GM19372 (cell line): ENCODE results near the gene OR6N2.

Experiments used
- ATAC-seq: cut with Tn5 transposase; IDR thresholded peaks from one replicate; pipeline ENCODE4 v1.9.1; 2021; ENCODE audit warnings: mild to moderate bottlenecking, low read depth, moderate library complexity; ENCODE audit not compliant: unreplicated experiment

OR6N2 gene

GRCh38 chr1:158771950-158772866 lies 8.8 kb downstream of the OR6N2 start, which contains the start of gene OR6N1:
TSS of gene OR6N1 (minus strand) at chr1:158772195. CDS start at chr1:158766682, 5,513 bp downstream.
- no peak for ATAC-seq

- ATAC-seq = no peak
Observed at GRCh38 chr1:158754420-158754819, 26.6 kb downstream of the OR6N2 start, which contains the start of gene OR6K6. TSS of gene OR6K6 (plus strand) at chr1:158754720. CDS start at chr1:158754888, 168 bp downstream.

- ATAC-seq = no peak
Observed at GRCh38 chr1:158752155-158752712, 28.8 kb downstream of the OR6N2 start.

GRCh38 chr1:158735848-158736247 lies 45.2 kb downstream of the OR6N2 start:
- ATAC-seq = no peak

- ATAC-seq = no peak
Observed at GRCh38 chr1:158732524-158732923, 48.5 kb downstream of the OR6N2 start.

- ATAC-seq = no peak
Observed at GRCh38 chr1:158731707-158732106, 49.3 kb downstream of the OR6N2 start.

- ATAC-seq = no peak
Observed at GRCh38 chr1:158730453-158730852, 50.6 kb downstream of the OR6N2 start.

GRCh38 chr1:158728510-158729225 lies 52.3 kb downstream of the OR6N2 start:
- no peak for ATAC-seq

- no peak for ATAC-seq
Observed at GRCh38 chr1:158724442-158724841, 56.6 kb downstream of the OR6N2 start.
